T-cell (primary cell): ENCODE results near the gene TNRC6B. TPM values are rescaled to one million over a fixed set of nuclear protein-coding genes. Genes with fewer than 3 reads are reported as not detected.

Experiments
- ATAC-seq, 4 experiments: fragments of 200-7000 bp in 3 of 4; fragments of 150-1000 bp in 1 of 4; cut with Tn5 transposase; replicated peaks in 1 of 4; 1 replicate in 3 of 4; 2 replicates in 1 of 4; pipeline ENCODE4 v1.10.0; 2021; ENCODE audit warnings: moderate library complexity in 3 of 4, mild to moderate bottlenecking in 2 of 4, moderate number of reproducible peaks in 1 of 4
- CTCF ChIA-PET, 2 donors: fragments of 300-600 bp; sonication (Branson Sonifier 250); formaldehyde crosslinking; loops; one replicate each; lab custom pipeline; 2022; ENCODE audit warnings: antibody characterized with exemption in 2 of 2; lab: Charles Lee
- POLR2A ChIA-PET, 2 donors: fragments of 300-600 bp; sonication (Branson Sonifier 250); formaldehyde crosslinking; loops; one replicate each; lab custom pipeline; 2022; ENCODE audit warnings: antibody characterized with exemption in 2 of 2; lab: Charles Lee
- DNase-seq, 35 experiments: peaks; one replicate each; pipeline versions ENCODE4 v3.0.0 to v3.0.0-alpha.2; 2013 to 2023
- H3K27ac ChIP-seq: one replicate; pipeline ENCODE4 v1.5.1; 2013; ENCODE audit warnings: low read length
- H3K27me3 ChIP-seq, 2 experiments: replicated peaks in 1 of 2; 1 replicate in 1 of 2; 2 replicates in 1 of 2; pipeline versions ENCODE4 v1.6.1 to v1.7.0; 2013; ENCODE audit warnings: low read length in 1 of 2, mixed read lengths in 1 of 2; ENCODE audit not compliant: control insufficient read depth in 2 of 2, insufficient read depth in 2 of 2; ENCODE audit errors: extremely low read depth in 1 of 2
- H3K36me3 ChIP-seq, 2 donors: 1 replicate in 1 of 2; 2 replicates in 1 of 2; pipeline versions ENCODE4 v1.6.1 to v1.7.0; 2013; ENCODE audit warnings: low read length in 1 of 2; ENCODE audit not compliant: control insufficient read depth in 2 of 2, insufficient read depth in 1 of 2; ENCODE audit errors: extremely low read depth in 1 of 2
- H3K4me1 ChIP-seq, 2 experiments: 1 replicate in 1 of 2; 2 replicates in 1 of 2; pipeline versions ENCODE4 v1.6.1 to v1.7.0; 2013; ENCODE audit warnings: low read length in 2 of 2, mixed read lengths in 1 of 2; ENCODE audit not compliant: insufficient read depth in 2 of 2, control insufficient read depth in 1 of 2; ENCODE audit errors: extremely low read depth in 1 of 2
- H3K4me3 ChIP-seq, 2 donors: 1 replicate in 1 of 2; 2 replicates in 1 of 2; pipeline versions ENCODE4 v1.5.1 to v1.7.0; 2013; ENCODE audit warnings: mild to moderate bottlenecking in 2 of 2, low read length in 1 of 2, moderate library complexity in 1 of 2; ENCODE audit not compliant: control insufficient read depth in 1 of 2; ENCODE audit errors: extremely low read depth in 1 of 2
- H3K9me3 ChIP-seq: 2 replicates; pipeline ENCODE4 v1.7.0; 2013
- H3K27ac Mint-ChIP-seq, 2 donors: one replicate each; pipeline ENCODE4 v1.8.0; 2020 to 2021; ENCODE audit warnings: mild to moderate bottlenecking in 2 of 2, mixed read lengths in 2 of 2
- H3K27me3 Mint-ChIP-seq, 2 donors: one replicate each; pipeline ENCODE4 v1.8.0; 2021 to 2022; ENCODE audit warnings: mixed read lengths in 2 of 2
- H3K36me3 Mint-ChIP-seq: one replicate; pipeline ENCODE4 v1.8.0; 2021; ENCODE audit warnings: mixed read lengths
- H3K4me1 Mint-ChIP-seq, 3 donors: one replicate each; pipeline ENCODE4 v1.8.0; 2020 to 2022; ENCODE audit warnings: mixed read lengths in 3 of 3, mild to moderate bottlenecking in 1 of 3
- H3K4me3 Mint-ChIP-seq, 3 donors: one replicate each; pipeline ENCODE4 v1.8.0; 2020 to 2022; ENCODE audit warnings: mild to moderate bottlenecking in 3 of 3, mixed read lengths in 3 of 3, moderate library complexity in 3 of 3
- H3K9me3 Mint-ChIP-seq, 3 donors: one replicate each; pipeline ENCODE4 v1.8.0; 2020 to 2022; ENCODE audit warnings: mixed read lengths in 3 of 3
- WGBS: methylation state at CpG from one replicate; pipeline ENCODE4 v1.1.5; 2013; ENCODE audit warnings: missing lambda C conversion rate; ENCODE audit not compliant: insufficient coverage; 5-methylcytosine and 5-hydroxymethylcytosine counted together
- total RNA-seq, 35 experiments: library from RNA in 6 of 35; stranded (reverse) in 6 of 35; fragments of 120-200 nt in 1 of 35; gene quantifications; one replicate each; pipeline versions ENCODE4 v1.2.1 to v1.2.4 and lab custom pipeline; 2013 to 2026

The TNRC6B gene
- total RNA-seq, 5 donors from 2014 or later (not counting 1 experiment from before 2014, with no cell fraction given): 122 to 173 (median 143) TPM

DNA sequence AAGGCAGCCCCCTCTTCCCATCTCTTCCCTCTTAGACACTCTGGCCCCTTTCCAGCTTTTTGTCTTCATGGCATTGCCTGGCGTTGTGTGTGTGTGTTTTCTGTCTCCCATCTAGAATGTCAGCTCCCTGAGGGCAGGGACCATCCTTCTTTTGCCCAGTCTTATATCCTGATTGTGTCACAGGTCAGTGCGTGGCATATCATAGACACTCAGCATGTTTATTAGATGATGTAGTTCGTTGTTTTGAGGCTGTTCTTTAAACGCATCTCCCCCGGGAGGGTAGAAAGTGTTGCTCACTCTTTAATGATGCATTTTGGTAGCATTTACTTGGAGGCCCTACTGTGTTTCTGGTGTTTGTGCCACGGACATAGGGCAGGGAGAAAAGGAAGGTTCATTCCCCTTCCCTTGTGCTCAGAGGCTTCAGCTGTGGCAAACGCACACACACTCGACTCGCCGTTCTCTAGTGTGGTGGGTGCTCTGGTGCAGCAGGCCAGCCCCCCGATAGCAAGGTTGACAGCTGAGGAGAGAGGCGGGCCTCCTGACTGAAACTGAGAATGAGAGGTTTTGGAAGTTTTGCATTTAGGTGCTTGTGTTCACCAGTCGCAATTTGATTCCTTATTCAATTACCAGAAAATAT, 60.2 kb downstream of the TNRC6B start:
- no peaks in the 10 kb centered on the region for H3K27me3 Mint-ChIP-seq
- ChIA-PET CTCF (no interaction called here), POLR2A (interaction anchor here in 1 of 2 donors (0.6 kb wide), 1 partner anchor 38 kb away, joined by 6 read pairs; no protein-coding TSS in a partner anchor)
- no peak for ATAC-seq
- peak overlapping the region; percentile 85 to 90 for H3K27ac Mint-ChIP-seq
- Histone ChIP-seq H3K36me3 (peaks cover 0 to 11% of the 10 kb centered on the region in 2 donors), H3K27ac (no peak overlapping the region), H3K9me3 (no peaks in the 10 kb centered on the region), H3K4me1 (peaks cover 28 to 53% of the 10 kb centered on the region in 2 experiments), H3K4me3 (no peak overlapping the region), H3K27me3 (no peaks in the 10 kb centered on the region)
- no peaks in the 10 kb centered on the region for H3K9me3 Mint-ChIP-seq
- peaks cover 89 to 95% (median 93%) of the 10 kb centered on the region in 3 donors for H3K4me1 Mint-ChIP-seq
- H3K4me3 Mint-ChIP-seq: peak overlapping the region in 1 of 3 donors; percentile 56
- WGBS: 86% methylated on average over 4 of the region's 13 CpGs
- peaks cover 11% of the 10 kb centered on the region for H3K36me3 Mint-ChIP-seq
- no peak for DNase-seq

DNA sequence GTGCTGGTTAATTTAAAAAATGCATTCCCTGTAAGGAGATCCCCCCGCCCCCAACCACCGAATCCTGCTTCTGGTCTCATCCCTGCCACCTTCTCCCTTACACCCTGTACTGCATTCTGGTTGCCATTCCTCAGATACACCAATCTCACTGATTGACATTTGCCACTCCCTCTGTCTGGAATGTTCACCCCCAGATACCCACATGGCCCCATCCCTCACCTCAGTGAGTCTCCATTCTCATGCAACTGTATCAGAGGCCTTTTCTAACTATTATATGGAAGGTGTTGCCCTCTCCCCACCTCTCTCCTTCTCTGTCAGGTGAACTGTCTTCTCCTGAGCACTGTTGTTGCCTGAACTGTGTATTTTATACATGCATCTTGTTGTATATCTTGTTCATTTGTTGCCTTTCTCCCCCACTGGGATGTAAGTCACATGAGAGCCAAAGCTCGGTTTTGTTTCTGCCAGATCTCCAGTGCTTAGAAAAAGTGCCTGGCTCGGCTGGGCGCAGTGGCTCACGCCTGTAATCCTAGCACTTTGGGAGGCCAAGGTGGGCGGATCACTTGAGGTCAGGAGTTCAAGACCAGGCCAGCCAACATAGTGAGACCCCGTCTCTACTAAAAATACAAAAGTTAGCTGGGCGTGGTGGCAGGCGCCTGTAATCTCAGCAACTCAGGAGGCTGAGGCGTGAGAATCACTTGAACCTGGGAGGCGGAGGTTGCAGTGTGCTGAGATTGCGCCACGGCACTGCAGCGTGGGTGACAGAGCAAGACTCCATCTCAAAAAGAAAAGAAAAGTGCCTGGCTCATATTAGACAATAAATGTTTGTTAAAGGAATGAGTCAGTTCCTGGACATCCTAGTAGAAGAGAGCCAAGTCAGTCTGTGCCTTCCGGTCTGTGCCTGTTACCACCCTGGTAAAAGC, 61.0 kb downstream of the TNRC6B start:
- peak overlapping the region; percentile 85 to 90 for H3K27ac Mint-ChIP-seq
- Histone ChIP-seq H3K4me1 (peaks cover 28 to 59% of the 10 kb centered on the region in 2 experiments), H3K9me3 (no peaks in the 10 kb centered on the region), H3K4me3 (no peak overlapping the region), H3K36me3 (peaks cover 0 to 8% of the 10 kb centered on the region in 2 donors), H3K27ac (peak overlapping the region; percentile 14), H3K27me3 (no peaks in the 10 kb centered on the region)
- H3K4me3 Mint-ChIP-seq: peak overlapping the region in 2 of 3 donors; percentile 56
- 89% methylated on average over 12 of the region's 16 CpGs for WGBS
- ChIA-PET CTCF (no interaction called here), POLR2A (interaction anchor here in 1 of 2 donors (0.6 kb wide), 1 partner anchor 37 kb away, joined by 6 read pairs; no protein-coding TSS in a partner anchor)
- peaks cover 93 to 98% (median 96%) of the 10 kb centered on the region in 3 donors for H3K4me1 Mint-ChIP-seq
- no peaks in the 10 kb centered on the region for H3K9me3 Mint-ChIP-seq
- DNase-seq (no peak), ATAC-seq (peak in 1 of 4 experiments; percentile 24)
- H3K36me3 Mint-ChIP-seq: peaks cover 9% of the 10 kb centered on the region
- no peaks in the 10 kb centered on the region for H3K27me3 Mint-ChIP-seq

DNA sequence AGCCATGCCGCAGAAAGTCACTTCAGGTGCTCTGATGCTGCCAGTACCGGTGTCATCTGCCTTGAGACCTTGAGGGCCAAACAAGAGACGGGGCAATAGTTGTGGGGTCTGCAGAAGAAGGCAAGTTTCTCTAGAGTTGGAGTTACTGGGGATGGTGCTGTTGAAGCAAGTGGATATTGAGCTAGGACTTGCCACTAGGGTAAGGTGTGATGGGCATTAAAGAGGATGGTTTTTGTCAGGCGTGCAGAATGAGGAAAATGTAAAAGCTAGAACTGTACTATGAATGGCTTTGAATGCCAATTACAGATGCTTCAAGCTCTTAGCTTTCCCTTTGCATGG, 61.6 kb downstream of the TNRC6B start:
- POLR2A ChIA-PET: interaction anchor here in 1 of 2 donors (0.7 kb wide), 1 partner anchor 38 kb away, joined by 3 read pairs; no protein-coding TSS in a partner anchor

DNA sequence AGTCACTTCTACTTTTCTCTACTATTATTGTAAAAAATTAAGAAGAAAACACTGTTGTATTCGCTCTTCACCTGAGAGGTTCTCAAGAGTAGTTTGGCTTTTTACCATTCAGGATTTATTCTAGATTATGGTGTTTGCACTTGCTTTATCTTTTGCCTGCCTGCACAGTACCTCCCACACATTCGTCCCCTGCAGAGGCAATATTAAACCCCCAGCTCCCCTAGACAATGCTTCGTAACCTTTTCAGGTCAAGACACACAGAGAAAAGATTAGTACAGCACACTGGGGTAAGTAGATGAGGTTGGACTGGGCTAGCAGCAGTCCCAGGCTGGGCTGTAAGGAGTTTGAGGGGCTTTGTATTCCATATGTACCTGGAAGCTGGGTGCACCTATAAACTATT, 62.4 kb downstream of the TNRC6B start:
- H3K9me3 ChIP-seq: no peaks in the 10 kb centered on the region
- H3K4me1 ChIP-seq: peaks cover 39 to 72% of the 10 kb centered on the region in 2 experiments
- ChIA-PET POLR2A (interaction anchor here in 1 of 2 donors (0.7 kb wide), 1 partner anchor 39 kb away, joined by 3 read pairs; no protein-coding TSS in a partner anchor), CTCF (no interaction called here)
- Mint-ChIP-seq H3K4me3 (peak overlapping the region; percentile 17 to 56 (median 47)), H3K36me3 (peaks cover 9% of the 10 kb centered on the region), H3K27ac (peak overlapping the region; percentile 90 to 92), H3K4me1 (peaks cover 92 to 98% (median 95%) of the 10 kb centered on the region in 3 donors), H3K27me3 (no peaks in the 10 kb centered on the region), H3K9me3 (no peaks in the 10 kb centered on the region)
- WGBS: no CpG with 5 or more reads among the region's 3 CpGs
- DNase-seq (no peak), ATAC-seq (no peak)
- peak overlapping the region; percentile 42 for H3K27ac ChIP-seq
- H3K36me3 ChIP-seq: peaks cover 0 to 3% of the 10 kb centered on the region in 2 donors
- H3K4me3 ChIP-seq: no peak overlapping the region
- no peaks in the 10 kb centered on the region for H3K27me3 ChIP-seq

More for the DNA sequence above, 61.6 kb downstream of the TNRC6B start:
- Mint-ChIP-seq H3K27ac (peak overlapping the region; percentile 85 to 90), H3K27me3 (no peaks in the 10 kb centered on the region), H3K36me3 (peaks cover 4% of the 10 kb centered on the region), H3K4me1 (peaks cover 94 to 97% (median 95%) of the 10 kb centered on the region in 3 donors), H3K9me3 (no peaks in the 10 kb centered on the region), H3K4me3 (peak overlapping the region in 2 of 3 donors; percentile 56)
- Histone ChIP-seq H3K9me3 (no peaks in the 10 kb centered on the region), H3K27ac (peak overlapping the region; percentile 14), H3K4me1 (peaks cover 34 to 65% of the 10 kb centered on the region in 2 experiments), H3K4me3 (no peak overlapping the region), H3K36me3 (peaks cover 0 to 8% of the 10 kb centered on the region in 2 donors), H3K27me3 (no peaks in the 10 kb centered on the region)
- 88% methylated on average over 4 of the region's 4 CpGs for WGBS
- CTCF ChIA-PET: interaction anchor here in 1 of 2 donors (0.7 kb wide), 1 partner anchor 109 kb away, joined by 3 read pairs; no protein-coding TSS in a partner anchor
- ATAC-seq (no peak), DNase-seq (no peak)

DNA sequence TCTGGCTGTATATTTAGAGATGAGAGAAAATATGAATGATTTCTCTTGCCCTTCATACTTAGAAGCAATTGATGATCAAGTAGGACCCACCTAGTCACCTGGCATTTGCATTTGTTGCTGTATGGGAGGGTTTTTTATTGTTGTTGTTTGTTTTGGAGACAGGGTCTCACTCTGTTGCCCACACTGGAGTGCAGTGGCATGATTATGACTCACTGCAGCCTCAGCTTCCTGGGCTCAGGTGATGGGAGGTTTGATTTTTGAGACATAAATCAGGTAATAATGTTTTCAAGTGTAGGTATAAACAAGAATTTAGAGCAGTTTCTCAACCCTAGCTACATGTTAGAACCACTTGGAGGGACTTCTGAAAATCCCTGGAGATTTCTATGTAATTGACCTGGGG, 63.0 kb downstream of the TNRC6B start:
- peaks cover 89 to 96% (median 93%) of the 10 kb centered on the region in 3 donors for H3K4me1 Mint-ChIP-seq
- no peaks in the 10 kb centered on the region for H3K9me3 Mint-ChIP-seq
- H3K27ac Mint-ChIP-seq: peak overlapping the region; percentile 90 to 92
- Histone ChIP-seq H3K27ac (peak overlapping the region; percentile 42), H3K36me3 (no peaks in the 10 kb centered on the region), H3K9me3 (no peaks in the 10 kb centered on the region), H3K27me3 (no peaks in the 10 kb centered on the region), H3K4me3 (no peak overlapping the region), H3K4me1 (peaks cover 39 to 72% of the 10 kb centered on the region in 2 experiments)
- ATAC-seq: peak; percentile 23 to 66 (median 54)
- CTCF ChIA-PET: interaction anchor here in 1 of 2 donors (0.7 kb wide), 1 partner anchor 107 kb away, joined by 3 read pairs; no protein-coding TSS in a partner anchor
- H3K36me3 Mint-ChIP-seq: peaks cover 11% of the 10 kb centered on the region
- POLR2A ChIA-PET: no interaction called here
- H3K4me3 Mint-ChIP-seq: peak overlapping the region; percentile 47 to 56 (median 53)
- no peaks in the 10 kb centered on the region for H3K27me3 Mint-ChIP-seq
- peak in 5 of 35 experiments; percentile 11 to 49 (median 26) for DNase-seq
